Thyroid gland (tissue), 4 donors: ENCODE measurements around the gene SIM2. TPM values are rescaled to one million over a fixed set of nuclear protein-coding genes. Genes with fewer than 3 reads are reported as not detected.

Source experiments
- DNase-seq, 2 donors: peaks; one replicate each; pipeline ENCODE4 v3.0.0-alpha.2; 2019
- H3K27ac ChIP-seq, 3 donors: fragments of 200-600 bp; sonication (generic); 1 replicate in 2 of 3; 2 replicates in 1 of 3; pipeline ENCODE4 v1.5.1; 2016 to 2019; ENCODE audit warnings: mild to moderate bottlenecking in 1 of 3, moderate library complexity in 1 of 3
- H3K27me3 ChIP-seq: fragments of 200-600 bp; sonication (generic); one replicate; pipeline ENCODE4 v1.5.1; 2019
- H3K36me3 ChIP-seq, 2 donors: fragments of 200-600 bp; sonication (generic); one replicate each; pipeline ENCODE4 v1.5.1; 2016 to 2019
- H3K4me1 ChIP-seq, 2 donors: fragments of 200-600 bp; sonication (generic); one replicate each; pipeline ENCODE4 v1.5.1; 2017 to 2019
- H3K4me3 ChIP-seq, 3 donors: fragments of 200-600 bp; sonication (generic); replicated peaks in 1 of 3; 1 replicate in 2 of 3; 2 replicates in 1 of 3; pipeline ENCODE4 v1.5.1; 2016; ENCODE audit warnings: mild to moderate bottlenecking in 1 of 3
- H3K9me3 ChIP-seq: fragments of 200-600 bp; sonication (generic); one replicate; pipeline ENCODE4 v1.5.1; 2017
- POLR2A ChIP-seq, 2 donors: fragments of 450-650 bp; IDR thresholded peaks; one replicate each; pipeline ENCODE4 v1.6.1; 2017; ENCODE audit warnings: antibody characterized with exemption in 2 of 2, mild to moderate bottlenecking in 2 of 2, moderate library complexity in 1 of 2
- WGBS, 2 donors: methylation state at CpG; one replicate each; pipeline ENCODE4 v1.1.5; 2017; 5-methylcytosine and 5-hydroxymethylcytosine counted together
- intact Hi-C: fragments of 100-400 bp; cut with DNase I; formaldehyde crosslinking; loops from one replicate; pipeline ENCODE4 v1.15.1; 2023
- total RNA-seq, 4 donors: library from RNA; depleted of rRNA; stranded (reverse); fragments of >200 nt; gene quantifications; one replicate each; pipeline ENCODE4 v1.2.3, GENCODE V29; 2016
- TF ChIP-seq, protein P1 (sequence below), 6 experiments: fragments of 200-600 bp in 3 of 6; fragments of 450-650 bp in 3 of 6; sonication (generic) in 3 of 6; IDR thresholded peaks; one replicate each; pipeline ENCODE4 v1.5.1; 2016 to 2019; ENCODE audit warnings: antibody characterized with exemption in 6 of 6, mild to moderate bottlenecking in 2 of 6, inconsistent platforms in 1 of 6, moderate library complexity in 1 of 6

The SIM2 gene
- total RNA-seq, 4 donors from 2014 or later: not detected

GRCh38 chr21:36692114-36692834 is 6.6 kb upstream of the SIM2 start:
- WGBS, 2 donors: 10 to 11% methylated on average over 32 to 34 of the region's 34 CpGs
- peaks cover 6 to 16% of the 10 kb centered on the region in 2 donors for H3K4me1 ChIP-seq
- peaks cover 47% of the 10 kb centered on the region for H3K27me3 ChIP-seq
- no peaks in the 10 kb centered on the region for H3K36me3 ChIP-seq
- no peak for DNase-seq
- no peaks in the 10 kb centered on the region for H3K9me3 ChIP-seq
- no peak overlapping the region for H3K4me3 ChIP-seq
- no peak for TF ChIP-seq POLR2A (IDR thresholded peaks at IDR 0.05)
- TF ChIP-seq, protein P1, sequence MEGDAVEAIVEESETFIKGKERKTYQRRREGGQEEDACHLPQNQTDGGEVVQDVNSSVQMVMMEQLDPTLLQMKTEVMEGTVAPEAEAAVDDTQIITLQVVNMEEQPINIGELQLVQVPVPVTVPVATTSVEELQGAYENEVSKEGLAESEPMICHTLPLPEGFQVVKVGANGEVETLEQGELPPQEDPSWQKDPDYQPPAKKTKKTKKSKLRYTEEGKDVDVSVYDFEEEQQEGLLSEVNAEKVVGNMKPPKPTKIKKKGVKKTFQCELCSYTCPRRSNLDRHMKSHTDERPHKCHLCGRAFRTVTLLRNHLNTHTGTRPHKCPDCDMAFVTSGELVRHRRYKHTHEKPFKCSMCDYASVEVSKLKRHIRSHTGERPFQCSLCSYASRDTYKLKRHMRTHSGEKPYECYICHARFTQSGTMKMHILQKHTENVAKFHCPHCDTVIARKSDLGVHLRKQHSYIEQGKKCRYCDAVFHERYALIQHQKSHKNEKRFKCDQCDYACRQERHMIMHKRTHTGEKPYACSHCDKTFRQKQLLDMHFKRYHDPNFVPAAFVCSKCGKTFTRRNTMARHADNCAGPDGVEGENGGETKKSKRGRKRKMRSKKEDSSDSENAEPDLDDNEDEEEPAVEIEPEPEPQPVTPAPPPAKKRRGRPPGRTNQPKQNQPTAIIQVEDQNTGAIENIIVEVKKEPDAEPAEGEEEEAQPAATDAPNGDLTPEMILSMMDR (IDR thresholded peaks at IDR 0.05): no peak
- H3K27ac ChIP-seq: no peak overlapping the region
- intact Hi-C loops: no loop called here

- Histone ChIP-seq H3K36me3 (no peaks in the 10 kb centered on the region), H3K9me3 (no peaks in the 10 kb centered on the region), H3K27me3 (peaks cover 54% of the 10 kb centered on the region), H3K4me3 (no peak overlapping the region), H3K27ac (no peak overlapping the region), H3K4me1 (peaks cover 6 to 20% of the 10 kb centered on the region in 2 donors)
- TF ChIP-seq, protein P1 (IDR thresholded peaks at IDR 0.05): no peak
- no peak for TF ChIP-seq POLR2A (IDR thresholded peaks at IDR 0.05)
- WGBS, 2 donors: 4 to 8% methylated on average over 5 to 9 of the region's 57 CpGs
- intact Hi-C loops: no loop called here
- no peak for DNase-seq
Measured at GRCh38 chr21:36692835-36693488, 6.0 kb upstream of the SIM2 start.

GRCh38 chr21:36693489-36694030 is 5.4 kb upstream of the SIM2 start:
- 12% methylated on average over 25 to 28 of the region's 40 CpGs for WGBS, 2 donors
- Histone ChIP-seq H3K27me3 (peaks cover 60% of the 10 kb centered on the region), H3K4me1 (peaks cover 10 to 26% of the 10 kb centered on the region in 2 donors), H3K4me3 (no peak overlapping the region), H3K9me3 (no peaks in the 10 kb centered on the region), H3K27ac (no peak overlapping the region), H3K36me3 (no peaks in the 10 kb centered on the region)
- TF ChIP-seq, protein P1 (IDR thresholded peaks at IDR 0.05): no peak
- TF ChIP-seq POLR2A (IDR thresholded peaks at IDR 0.05): no peak
- DNase-seq: no peak
- intact Hi-C loops: no loop called here

DNA sequence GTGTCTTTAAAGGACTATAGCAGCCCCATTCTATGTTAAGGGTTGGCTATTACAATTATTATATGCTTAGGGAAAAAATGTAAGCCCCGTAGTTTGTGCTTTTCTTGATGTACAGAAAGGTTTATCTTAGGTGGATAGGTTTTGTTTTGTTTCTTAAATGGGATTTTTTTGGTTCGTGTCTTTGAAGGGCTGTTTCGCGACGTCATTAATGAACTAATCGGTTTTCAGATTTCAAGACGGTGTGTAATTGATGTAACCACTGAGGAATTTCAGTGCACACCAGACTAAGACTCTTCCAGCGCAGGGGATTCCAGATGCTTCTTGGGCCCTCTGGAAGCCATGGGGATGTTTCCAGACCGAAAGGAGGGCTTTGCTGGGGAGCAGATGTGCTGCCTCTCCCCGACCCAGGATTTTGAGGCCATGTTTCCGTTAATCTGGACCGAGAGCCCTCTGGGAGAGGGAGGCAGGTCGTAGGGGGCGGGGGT is 4.8 kb upstream of the SIM2 start:
- 8 to 19% methylated on average over 12 to 13 of the region's 14 CpGs for WGBS, 2 donors
- Histone ChIP-seq H3K4me1 (peaks cover 15 to 31% of the 10 kb centered on the region in 2 donors), H3K27me3 (peaks cover 64% of the 10 kb centered on the region)

More for the DNA sequence above, 4.8 kb upstream of the SIM2 start:
- Histone ChIP-seq H3K27ac (no peak overlapping the region), H3K9me3 (no peaks in the 10 kb centered on the region), H3K36me3 (no peaks in the 10 kb centered on the region), H3K4me3 (no peak overlapping the region)
- DNase-seq: no peak
- TF ChIP-seq, protein P1 (IDR thresholded peaks at IDR 0.05): no peak
- no peak for TF ChIP-seq POLR2A (IDR thresholded peaks at IDR 0.05)
- intact Hi-C loops: no loop called here
